Parathyroid adenoma (tissue), 2 donors: ENCODE data around the gene TDRD9.
"Not testable (repeated sequence)": the region's sequence is repeated elsewhere in the genome, so short reads cannot be mapped to it uniquely, and the experiment has no call there.

Source experiments
- H2AFZ ChIP-seq: fragments of 300-600 bp; sonication (generic); one replicate; pipeline ENCODE4 v1.7.0; 2017; ENCODE audit warnings: antibody characterized with exemption, mild to moderate bottlenecking
- H3K27ac ChIP-seq: fragments of 300-600 bp; sonication (generic); one replicate; pipeline ENCODE4 v1.7.0; 2017
- H3K27me3 ChIP-seq: fragments of 300-600 bp; sonication (generic); one replicate; pipeline ENCODE4 v1.7.0; 2017; ENCODE audit warnings: low read length; ENCODE audit not compliant: control insufficient read depth, insufficient read depth
- H3K36me3 ChIP-seq: fragments of 300-600 bp; sonication (generic); one replicate; pipeline ENCODE4 v1.7.0; 2017; ENCODE audit warnings: low read length; ENCODE audit not compliant: control insufficient read depth, insufficient read depth
- H3K4me1 ChIP-seq: fragments of 300-600 bp; sonication (generic); one replicate; pipeline ENCODE4 v1.7.0; 2017; ENCODE audit warnings: control low read depth
- H3K4me2 ChIP-seq: fragments of 300-600 bp; sonication (generic); one replicate; pipeline ENCODE4 v1.7.0; 2017; ENCODE audit warnings: low read length
- H3K4me3 ChIP-seq: fragments of 300-600 bp; sonication (generic); one replicate; pipeline ENCODE4 v1.7.0; 2017; ENCODE audit warnings: low read depth, low read length
- H3K79me2 ChIP-seq: fragments of 300-600 bp; sonication (generic); one replicate; pipeline ENCODE4 v1.7.0; 2017; ENCODE audit warnings: control low read depth
- H3K9ac ChIP-seq: fragments of 300-600 bp; sonication (generic); one replicate; pipeline ENCODE4 v1.7.0; 2017; ENCODE audit warnings: mild to moderate bottlenecking
- H3K9me3 ChIP-seq: fragments of 300-600 bp; sonication (generic); one replicate; pipeline ENCODE4 v1.7.0; 2017; ENCODE audit warnings: low read length; ENCODE audit not compliant: control insufficient read depth
- CTCF ChIP-seq: fragments of 300-600 bp; sonication (generic); IDR thresholded peaks from one replicate; pipeline ENCODE4 v1.7.0; 2017; ENCODE audit warnings: antibody characterized with exemption, mild to moderate bottlenecking
- donor health status: primary hyperparathyroidism.

The TDRD9 gene

DNA sequence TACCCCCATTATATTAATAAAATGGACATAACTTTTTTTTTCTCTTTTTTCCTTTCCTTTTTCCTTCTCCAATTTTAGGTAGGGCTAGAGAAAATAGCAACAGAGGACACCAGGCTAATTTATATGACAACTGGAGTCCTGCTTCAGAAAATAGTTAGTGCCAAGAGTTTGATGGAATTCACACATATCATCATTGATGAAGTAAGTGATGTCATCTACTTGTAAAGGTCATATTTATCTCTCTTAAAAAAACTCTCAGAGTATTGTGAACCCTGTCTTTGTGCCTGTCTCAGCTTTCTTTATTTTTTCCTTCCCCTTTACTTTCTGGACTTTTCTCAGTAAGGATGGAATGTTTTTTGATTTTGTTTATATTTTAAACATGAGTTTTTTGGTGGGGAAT lies 38.4 kb downstream of the TDRD9 start:
- H3K36me3 ChIP-seq = no peaks in the 10 kb centered on the region
- no peaks in the 10 kb centered on the region for H3K27me3 ChIP-seq
- H3K4me2 ChIP-seq = no peak overlapping the region
- no peak overlapping the region for H2AFZ ChIP-seq
- H3K27ac ChIP-seq = no peak overlapping the region
- H3K9ac ChIP-seq = no peak overlapping the region
- no peak for TF ChIP-seq CTCF
- no peaks in the 10 kb centered on the region for H3K9me3 ChIP-seq
- H3K79me2 ChIP-seq = no peaks in the 10 kb centered on the region
- H3K4me3 ChIP-seq = no peak overlapping the region
- peaks cover 2% of the 10 kb centered on the region for H3K4me1 ChIP-seq

DNA sequence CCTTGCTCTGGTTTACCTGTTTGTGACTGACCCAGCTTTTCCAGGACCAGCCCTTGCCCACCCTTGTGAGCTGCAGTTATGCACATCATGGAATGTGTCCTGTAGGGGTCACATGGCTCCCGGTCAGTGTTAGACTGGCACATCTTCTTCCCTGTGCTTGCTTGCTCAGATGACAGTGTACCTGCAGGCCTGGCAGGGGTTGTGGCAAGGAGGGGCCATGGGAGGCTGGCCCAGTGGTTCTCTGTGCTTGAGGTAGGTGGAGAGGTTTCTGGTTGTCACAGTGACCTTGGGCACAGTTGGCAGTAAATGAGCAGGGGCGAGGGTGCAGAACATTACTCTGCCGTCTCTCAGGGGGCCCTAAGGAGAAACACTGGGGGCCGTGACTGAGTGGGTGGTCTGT lies 41.7 kb downstream of the TDRD9 start:
- H3K27me3 ChIP-seq = no peaks in the 10 kb centered on the region
- no peak overlapping the region for H3K4me3 ChIP-seq
- no peak overlapping the region for H3K4me2 ChIP-seq
- no peaks in the 10 kb centered on the region for H3K9me3 ChIP-seq
- no peaks in the 10 kb centered on the region for H3K79me2 ChIP-seq
- no peak overlapping the region for H3K27ac ChIP-seq
- H3K9ac ChIP-seq = no peak overlapping the region
- no peaks in the 10 kb centered on the region for H3K36me3 ChIP-seq
- TF ChIP-seq CTCF = no peak
- H2AFZ ChIP-seq = no peak overlapping the region
- H3K4me1 ChIP-seq = peaks cover 10% of the 10 kb centered on the region

DNA sequence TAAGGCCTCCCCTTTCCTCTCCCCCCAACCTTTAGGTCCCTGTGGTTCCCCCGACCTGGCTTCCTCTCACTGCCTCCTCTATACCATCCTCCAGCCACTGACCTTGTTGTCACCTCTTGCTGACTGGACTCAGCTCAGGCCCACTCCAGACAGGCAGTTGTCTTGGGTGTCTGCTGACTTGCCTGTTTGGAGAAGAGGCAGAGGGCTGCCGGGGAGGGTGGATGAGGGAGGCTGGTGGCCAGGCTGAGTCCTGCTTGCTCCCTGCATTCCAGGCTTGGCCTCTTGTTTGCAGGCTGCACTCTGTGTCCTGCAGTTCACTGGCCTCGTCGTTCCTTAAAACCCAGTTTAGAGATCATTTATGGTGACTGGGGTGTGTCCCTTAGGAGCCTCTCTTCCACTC lies 45.1 kb downstream of the TDRD9 start:
- H3K27ac ChIP-seq = peak overlapping the region; percentile 12
- no peaks in the 10 kb centered on the region for H3K36me3 ChIP-seq
- peaks cover 10% of the 10 kb centered on the region for H3K4me1 ChIP-seq
- no peak for TF ChIP-seq CTCF
- no peaks in the 10 kb centered on the region for H3K9me3 ChIP-seq
- H3K4me2 ChIP-seq = no peak overlapping the region
- H3K79me2 ChIP-seq = no peaks in the 10 kb centered on the region
- no peaks in the 10 kb centered on the region for H3K27me3 ChIP-seq
- H2AFZ ChIP-seq = peak overlapping the region; percentile 89
- no peak overlapping the region for H3K9ac ChIP-seq
- no peak overlapping the region for H3K4me3 ChIP-seq

DNA sequence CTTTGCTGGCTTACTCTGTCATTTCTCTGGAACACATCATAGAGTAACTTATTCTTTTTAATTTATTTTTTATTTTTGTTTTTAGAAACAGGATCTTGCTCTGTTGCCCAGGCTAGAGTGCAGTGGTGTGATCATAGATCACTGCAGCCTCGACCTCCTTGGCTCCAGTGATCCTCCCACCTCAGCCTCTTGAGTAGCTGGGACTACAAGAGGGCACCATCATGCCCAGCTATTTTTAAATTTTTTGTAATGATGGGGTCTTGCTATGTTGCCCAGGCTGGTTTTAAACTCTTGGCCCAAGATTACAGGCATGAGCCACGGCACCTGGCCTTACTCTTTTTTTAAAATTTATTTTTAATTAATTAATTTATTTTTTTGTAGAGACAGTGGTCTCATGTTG lies 46.3 kb downstream of the TDRD9 start:
- Histone ChIP-seq H3K9me3 (no peaks in the 10 kb centered on the region), H3K36me3 (no peaks in the 10 kb centered on the region), H2AFZ (no peak overlapping the region), H3K27me3 (no peaks in the 10 kb centered on the region), H3K4me1 (peaks cover 10% of the 10 kb centered on the region), H3K9ac (no peak overlapping the region), H3K4me2 (no peak overlapping the region), H3K27ac (no peak overlapping the region), H3K79me2 (no peaks in the 10 kb centered on the region), H3K4me3 (no peak overlapping the region)
- TF ChIP-seq CTCF = no peak

DNA sequence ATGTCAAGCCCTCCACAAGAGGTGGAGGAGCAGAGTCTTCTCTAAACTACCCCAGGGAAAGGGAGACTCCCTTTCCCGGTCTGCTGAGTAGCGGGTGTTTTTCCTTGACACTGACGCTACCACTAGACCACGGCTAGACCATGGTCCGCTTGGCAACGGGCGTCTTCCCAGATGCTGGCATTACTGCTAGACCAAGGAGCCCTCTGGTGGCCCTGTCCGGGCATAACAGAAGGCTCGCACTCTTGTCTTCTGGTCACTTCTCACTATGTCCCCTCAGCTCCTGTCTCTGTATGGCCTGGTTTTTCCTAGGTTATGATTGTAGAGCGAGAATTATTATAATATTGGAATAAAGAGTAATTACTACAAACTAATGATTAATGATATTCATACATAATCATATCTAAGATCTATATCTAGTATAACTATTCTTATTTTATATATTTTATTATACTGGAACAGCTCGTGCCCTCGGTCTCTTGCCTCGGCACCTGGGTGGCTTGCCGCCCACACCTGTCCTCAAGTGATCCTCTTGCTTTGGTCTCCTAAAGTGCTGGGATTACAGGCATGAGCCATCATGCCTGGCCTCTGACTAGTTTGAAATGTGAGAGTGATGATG lies 52.5 kb downstream of the TDRD9 start:
- H3K9ac ChIP-seq, H3K4me1 ChIP-seq, H3K9me3 ChIP-seq, H3K27ac ChIP-seq, H3K79me2 ChIP-seq, H3K4me3 ChIP-seq, H3K27me3 ChIP-seq, H3K36me3 ChIP-seq, H3K4me2 ChIP-seq: not testable (repeated sequence)
- TF ChIP-seq CTCF = peak; percentile 88
- peak overlapping the region; percentile 71 for H2AFZ ChIP-seq
